WTC11 (cell line): ENCODE results near the gene CD84. TPM values are rescaled to one million over a fixed set of nuclear protein-coding genes. Genes with fewer than 3 reads are reported as not detected.

Source experiments
- ATAC-seq: fragments of 200-7000 bp; cut with Tn5 transposase; 2 replicates; pipeline ENCODE4 v1.10.0; 2021; ENCODE audit warnings: mild to moderate bottlenecking, moderate library complexity
- CTCF ChIA-PET: fragments of 300-600 bp; sonication (Branson Sonifier 250); formaldehyde crosslinking; loops from one replicate; lab custom pipeline; 2021; ENCODE audit warnings: antibody characterized with exemption; lab: Charles Lee
- POLR2A ChIA-PET: fragments of 350-600 bp; sonication (Branson Sonifier 250); formaldehyde crosslinking; loops from one replicate; lab custom pipeline; 2021; ENCODE audit warnings: antibody characterized with exemption; lab: Charles Lee
- DNase-seq: peaks from one replicate; pipeline ENCODE4 v3.0.0; 2021; ENCODE audit warnings: low spot score
- H3K27ac Mint-ChIP-seq: 2 replicates; pipeline ENCODE4 v1.8.0; 2021; ENCODE audit warnings: mixed read lengths
- H3K27me3 Mint-ChIP-seq: 2 replicates; pipeline ENCODE4 v1.8.0; 2021; ENCODE audit warnings: low read depth, mild to moderate bottlenecking, moderate library complexity, mixed read lengths
- H3K36me3 Mint-ChIP-seq: 2 replicates; pipeline ENCODE4 v1.8.0; 2021; ENCODE audit warnings: mixed read lengths
- H3K4me1 Mint-ChIP-seq: 2 replicates; pipeline ENCODE4 v1.8.0; 2022; ENCODE audit warnings: mixed read lengths
- H3K4me3 Mint-ChIP-seq: 2 replicates; pipeline ENCODE4 v1.8.0; 2021; ENCODE audit warnings: mild to moderate bottlenecking, moderate library complexity, mixed read lengths
- H3K9me3 Mint-ChIP-seq: 2 replicates; pipeline ENCODE4 v1.8.0; 2021; ENCODE audit warnings: mixed read lengths
- CTCF ChIP-seq: fragments of 200-600 bp; IDR thresholded peaks from 2 replicates; pipeline ENCODE4 v1.8.0; 2022; ENCODE audit warnings: antibody characterized with exemption
- GABPB1 ChIP-seq: sonication (generic); formaldehyde crosslinking; IDR thresholded peaks from 2 replicates; pipeline ENCODE4 v1.8.1; 2023; ENCODE audit warnings: mild to moderate bottlenecking, missing genetic modification reagents
- NR1H2 ChIP-seq: sonication (generic); formaldehyde crosslinking; IDR thresholded peaks from 2 replicates; pipeline ENCODE4 v1.9.0; 2021; ENCODE audit warnings: mild to moderate bottlenecking, moderate library complexity, missing genetic modification reagents
- PRDM15 ChIP-seq: sonication (generic); formaldehyde crosslinking; IDR thresholded peaks from 2 replicates; pipeline ENCODE4 v1.8.0; 2022; ENCODE audit warnings: missing genetic modification reagents
- RORB ChIP-seq: fragments of 250-450 bp; sonication (Bioruptor Pico); IDR thresholded peaks from 2 replicates; pipeline ENCODE4 v1.9.0; 2021; ENCODE audit warnings: mild to moderate bottlenecking
- SMAD3 ChIP-seq: sonication (generic); formaldehyde crosslinking; IDR thresholded peaks from 2 replicates; pipeline ENCODE4 v1.8.0; 2022; ENCODE audit warnings: missing genetic modification reagents, mild to moderate bottlenecking, borderline replicate concordance
- STAT6 ChIP-seq: sonication (generic); formaldehyde crosslinking; conservative IDR thresholded peaks from 2 replicates; pipeline ENCODE4 v1.8.1; 2023; ENCODE audit warnings: mild to moderate bottlenecking, low read depth, missing genetic modification reagents, moderate library complexity
- TEAD1 ChIP-seq: sonication (generic); formaldehyde crosslinking; IDR thresholded peaks from 2 replicates; pipeline ENCODE4 v1.8.0; 2022; ENCODE audit warnings: mild to moderate bottlenecking, missing genetic modification reagents
- TEAD4 ChIP-seq: sonication (generic); formaldehyde crosslinking; IDR thresholded peaks from 2 replicates; pipeline ENCODE4 v1.8.0; 2022; ENCODE audit warnings: mild to moderate bottlenecking, missing genetic modification reagents
- ZNF263 ChIP-seq: sonication (generic); formaldehyde crosslinking; IDR thresholded peaks from 2 replicates; pipeline ENCODE4 v1.8.1; 2022; ENCODE audit warnings: low read depth, mild to moderate bottlenecking, moderate library complexity, missing genetic modification reagents
- ZNF281 ChIP-seq: sonication (generic); formaldehyde crosslinking; IDR thresholded peaks from 2 replicates; pipeline ENCODE4 v1.8.0; 2023; ENCODE audit warnings: mild to moderate bottlenecking, missing genetic modification reagents
- ZNF416 ChIP-seq: fragments of 250-450 bp; sonication (Bioruptor Pico); IDR thresholded peaks from 2 replicates; pipeline ENCODE4 v1.9.0; 2021; ENCODE audit warnings: mild to moderate bottlenecking, inconsistent platforms
- total RNA-seq: library from RNA; stranded (reverse); gene quantifications from 3 replicates; pipeline ENCODE4 v1.2.3, GENCODE V29; 2021

Gene CD84
- total RNA-seq, 1 experiment from 2014 or later, result 0.17 TPM

GRCh38 chr1:160552425-160552824, 26.9 kb downstream of the CD84 start:
- Mint-ChIP-seq H3K4me3 (no peak overlapping the region), H3K27ac (no peak overlapping the region), H3K9me3 (peaks cover 10% of the 10 kb centered on the region), H3K4me1 (0 out of 2 replicates have a peak, but pooled peaks cover 4% of the 10 kb centered on the region), H3K36me3 (no peaks in the 10 kb centered on the region)
- POLR2A ChIA-PET, result no interaction called here
- no peak for TF ChIP-seq TEAD4 (CRISPR knock-in tag)
- TF ChIP-seq RORB, result no peak
- TF ChIP-seq PRDM15 (CRISPR knock-in tag), result no peak
- no peak for TF ChIP-seq NR1H2 (CRISPR knock-in tag)
- no peak for TF ChIP-seq ZNF263 (CRISPR knock-in tag)
- no peak for TF ChIP-seq ZNF416 (CRISPR knock-in tag)
- TF ChIP-seq TEAD1 (CRISPR knock-in tag), result no peak
- no peak for TF ChIP-seq ZNF281 (CRISPR knock-in tag)
- no peak for TF ChIP-seq SMAD3 (CRISPR knock-in tag)
- TF ChIP-seq, all 79 proteins: peak for 0
- H3K27me3 Mint-ChIP-seq, result peaks cover 3% of the 10 kb centered on the region; the same call in 1 of the 2 replicates
- CTCF ChIA-PET, result no interaction called here
- ATAC-seq, result no peak
- DNase-seq, result no peak

- DNase-seq (peak; percentile 78), ATAC-seq (peak; percentile 95)
- peak; percentile 48; the same call in 1 of the 2 replicates for TF ChIP-seq CTCF
- peak; percentile 62; the same call in 1 of the 2 replicates for TF ChIP-seq GABPB1 (CRISPR knock-in tag)
- no peak for TF ChIP-seq STAT6 (CRISPR knock-in tag)
- Mint-ChIP-seq H3K27me3 (peaks cover 3% of the 10 kb centered on the region; the same call in 1 of the 2 replicates), H3K9me3 (peaks cover 10% of the 10 kb centered on the region), H3K36me3 (no peaks in the 10 kb centered on the region), H3K27ac (no peak overlapping the region), H3K4me3 (no peak overlapping the region), H3K4me1 (0 out of 2 replicates have a peak, but pooled peaks cover 4% of the 10 kb centered on the region)
- ChIA-PET CTCF (interaction anchor here (0.6 to 1.7 kb wide), 25 partner anchors 10 to 404 kb away, joined by 3 to 14 read pairs (median 3); partner anchors contain the start of gene ITLN2), POLR2A (no interaction called here)
Observed at GRCh38 chr1:160550572-160551034, 28.7 kb downstream of the CD84 start.
